NCI-H82 (cell line): Measurements from ENCODE around the gene DDX56.
A peak's percentile ranks its signal among the peaks of the same experiment; 100 is the strongest.

Source experiments
- DNase-seq: peaks from one replicate; lab custom pipeline; 2025; lab: John Stamatoyannopoulos, UW

DDX56 gene, protein sequence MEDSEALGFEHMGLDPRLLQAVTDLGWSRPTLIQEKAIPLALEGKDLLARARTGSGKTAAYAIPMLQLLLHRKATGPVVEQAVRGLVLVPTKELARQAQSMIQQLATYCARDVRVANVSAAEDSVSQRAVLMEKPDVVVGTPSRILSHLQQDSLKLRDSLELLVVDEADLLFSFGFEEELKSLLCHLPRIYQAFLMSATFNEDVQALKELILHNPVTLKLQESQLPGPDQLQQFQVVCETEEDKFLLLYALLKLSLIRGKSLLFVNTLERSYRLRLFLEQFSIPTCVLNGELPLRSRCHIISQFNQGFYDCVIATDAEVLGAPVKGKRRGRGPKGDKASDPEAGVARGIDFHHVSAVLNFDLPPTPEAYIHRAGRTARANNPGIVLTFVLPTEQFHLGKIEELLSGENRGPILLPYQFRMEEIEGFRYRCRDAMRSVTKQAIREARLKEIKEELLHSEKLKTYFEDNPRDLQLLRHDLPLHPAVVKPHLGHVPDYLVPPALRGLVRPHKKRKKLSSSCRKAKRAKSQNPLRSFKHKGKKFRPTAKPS

DNA sequence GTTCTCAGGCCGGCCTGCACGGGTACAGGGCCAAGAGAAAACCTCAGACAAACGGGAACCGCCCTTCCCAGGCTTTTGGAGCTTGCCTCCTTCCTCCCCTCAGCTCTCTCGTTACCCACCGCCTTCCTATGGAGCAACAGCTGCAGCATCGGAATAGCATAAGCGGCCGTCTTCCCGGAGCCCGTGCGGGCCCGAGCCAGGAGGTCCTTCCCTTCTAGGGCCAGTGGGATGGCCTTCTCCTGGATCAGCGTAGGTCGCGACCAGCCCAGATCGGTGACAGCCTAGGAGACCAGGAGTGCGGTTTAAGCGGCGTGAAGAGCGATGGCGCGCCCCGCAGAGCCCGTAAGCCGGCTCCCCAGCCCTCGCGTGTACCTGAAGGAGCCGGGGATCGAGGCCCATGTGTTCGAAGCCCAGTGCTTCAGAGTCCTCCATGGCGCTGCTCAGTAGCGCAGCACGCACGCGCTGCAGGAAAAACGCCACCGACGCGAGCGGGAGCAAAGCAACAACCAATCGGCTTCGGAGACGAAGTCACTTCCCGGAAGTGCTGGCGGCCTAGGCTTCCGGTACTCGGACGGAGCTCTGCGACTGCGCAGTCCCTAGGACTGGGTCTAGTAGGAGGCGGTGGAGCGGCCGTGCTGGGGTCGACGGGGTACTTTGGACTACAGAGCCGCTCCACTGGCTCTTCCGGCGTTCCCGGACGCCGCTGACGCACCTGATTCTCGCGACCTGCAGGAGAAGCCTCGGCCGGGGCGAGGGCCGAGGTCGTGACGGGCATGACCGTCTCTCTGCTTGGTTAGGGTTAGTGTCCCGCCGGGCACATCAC is at the start of gene DDX56:
TSS of gene DDX56 (minus strand) at position 445 of the 823 bp plus-strand sequence. CDS start at position 432, 13 bp downstream.
- DNase-seq, result peak; percentile 97

DNA sequence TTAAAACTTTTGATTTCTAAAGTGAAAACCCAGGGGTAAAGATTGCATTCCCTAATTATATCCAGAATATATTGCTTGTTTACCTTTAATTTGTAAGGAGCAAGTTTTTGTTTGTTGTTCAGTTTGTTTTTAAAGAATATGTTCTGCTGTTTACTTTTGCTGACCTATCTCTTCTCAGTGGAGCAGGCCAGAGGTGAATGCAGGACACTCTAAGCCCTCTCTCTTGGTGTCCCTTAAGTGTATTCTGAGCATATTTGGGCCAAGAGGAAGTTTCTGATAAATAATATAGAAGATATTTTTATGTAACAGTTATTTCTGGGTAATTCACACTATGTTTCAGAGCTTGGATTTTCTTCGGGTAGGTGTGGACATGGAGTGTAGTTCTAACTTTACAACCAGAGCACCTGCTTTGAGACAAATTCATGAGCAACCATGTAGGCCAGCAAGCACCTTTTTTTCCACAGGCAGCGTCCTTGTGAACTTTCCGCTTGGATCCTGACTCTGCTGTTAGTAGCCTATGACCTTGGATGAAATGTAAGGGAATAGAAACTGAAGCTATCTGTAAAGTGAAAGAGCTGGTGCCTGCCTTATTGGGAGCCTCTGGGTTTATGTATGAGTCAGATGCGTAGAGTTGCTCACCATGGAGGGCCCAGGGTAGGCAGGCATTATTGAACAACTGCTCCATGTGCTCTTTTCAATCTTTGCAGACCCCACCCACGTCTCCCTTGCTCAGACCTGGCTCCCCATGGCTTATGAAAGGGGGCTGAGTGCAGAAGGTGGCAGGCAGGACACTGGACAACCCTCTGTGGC is 48.8 kb upstream of the DDX56 start:
- DNase-seq, result no peak

DNA sequence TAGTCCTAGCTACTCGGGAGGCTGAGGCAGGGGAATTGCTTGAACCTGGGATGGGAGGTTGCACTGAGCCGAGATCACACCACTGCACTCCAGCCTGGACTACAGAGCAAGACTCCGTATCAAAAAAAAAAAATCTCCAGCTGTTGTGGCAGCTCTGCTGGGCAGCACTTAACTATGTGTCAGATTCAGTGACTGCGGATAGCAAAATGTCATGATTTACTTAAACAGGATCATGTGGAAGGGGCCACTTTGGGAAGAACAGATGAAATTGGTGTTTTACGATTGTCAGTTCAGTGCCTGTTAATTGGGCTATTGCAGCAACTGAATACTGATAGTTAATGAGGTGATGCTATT is 48.0 kb upstream of the DDX56 start:
- no peak for DNase-seq

DNA sequence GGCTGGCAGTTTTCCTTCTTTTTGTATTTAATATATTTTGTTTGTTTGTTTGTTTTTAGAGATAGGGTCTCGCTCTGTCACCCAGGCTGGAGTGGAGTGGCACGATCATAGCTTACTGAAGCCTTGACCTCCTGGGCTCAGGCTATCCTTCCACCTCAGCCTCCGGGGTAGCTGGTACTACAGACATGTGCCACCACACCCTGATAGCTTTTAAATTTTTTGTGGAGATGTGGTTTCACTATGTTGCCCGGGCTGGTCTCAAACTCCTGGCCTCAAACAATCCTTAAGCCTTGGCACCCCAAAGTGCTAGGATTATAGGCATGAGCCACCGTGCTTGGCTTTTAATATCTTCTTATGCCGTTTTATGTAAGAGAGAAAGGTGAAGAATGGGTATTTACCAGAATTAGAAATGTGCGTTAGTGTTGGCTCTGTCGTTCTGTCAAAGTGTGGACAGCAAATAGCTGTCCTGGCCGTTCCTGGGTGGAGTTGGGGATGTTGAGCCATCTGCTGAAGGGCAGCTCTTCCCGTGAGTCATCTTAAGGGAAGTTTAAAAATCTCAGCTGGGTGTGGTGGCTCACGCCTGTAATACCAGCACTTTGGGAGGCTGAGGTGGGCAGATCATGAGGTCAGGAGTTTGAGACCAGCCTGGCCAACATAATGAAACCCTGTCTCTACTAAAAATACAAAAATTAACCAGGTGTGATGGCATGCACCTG is 47.5 kb upstream of the DDX56 start:
- no peak for DNase-seq

DNA sequence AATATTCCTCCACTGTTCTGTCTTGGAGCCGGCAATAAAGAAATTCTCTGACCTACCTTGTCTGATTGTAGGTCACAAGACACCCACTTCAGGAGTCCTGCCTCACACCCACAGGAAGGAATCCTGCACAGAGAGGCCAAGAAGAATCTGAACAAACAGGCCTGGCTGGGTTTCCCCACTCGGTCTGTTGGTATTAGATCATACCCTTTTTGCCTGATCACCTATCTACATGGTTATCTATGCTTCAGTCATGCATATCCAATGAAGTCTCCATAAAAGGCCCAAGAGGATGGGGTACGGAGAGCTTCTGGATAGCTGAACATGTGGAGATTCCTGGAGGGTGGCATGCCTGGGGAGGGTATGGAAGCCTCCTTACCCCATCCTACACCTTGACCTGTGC is 45.0 kb upstream of the DDX56 start:
- DNase-seq, result no peak

DNA sequence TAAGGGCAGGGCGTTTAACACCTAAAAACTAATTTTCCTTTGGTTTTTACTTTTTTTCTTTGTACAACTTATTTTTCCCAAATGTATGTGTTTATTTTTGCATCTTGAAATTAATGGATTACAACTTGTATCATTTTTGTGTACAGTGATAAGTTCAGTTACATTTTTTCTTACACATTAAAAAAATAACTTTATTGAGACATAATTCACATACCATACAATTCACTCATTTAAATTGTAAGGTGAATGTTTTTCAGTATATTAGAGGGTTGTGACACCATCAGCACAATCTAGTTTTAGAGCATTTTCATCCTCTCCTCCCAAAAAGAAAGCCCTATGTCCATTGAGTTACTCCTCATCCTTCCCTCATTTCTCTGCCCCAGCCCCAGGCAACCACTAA is 44.3 kb upstream of the DDX56 start:
- no peak for DNase-seq

DNA sequence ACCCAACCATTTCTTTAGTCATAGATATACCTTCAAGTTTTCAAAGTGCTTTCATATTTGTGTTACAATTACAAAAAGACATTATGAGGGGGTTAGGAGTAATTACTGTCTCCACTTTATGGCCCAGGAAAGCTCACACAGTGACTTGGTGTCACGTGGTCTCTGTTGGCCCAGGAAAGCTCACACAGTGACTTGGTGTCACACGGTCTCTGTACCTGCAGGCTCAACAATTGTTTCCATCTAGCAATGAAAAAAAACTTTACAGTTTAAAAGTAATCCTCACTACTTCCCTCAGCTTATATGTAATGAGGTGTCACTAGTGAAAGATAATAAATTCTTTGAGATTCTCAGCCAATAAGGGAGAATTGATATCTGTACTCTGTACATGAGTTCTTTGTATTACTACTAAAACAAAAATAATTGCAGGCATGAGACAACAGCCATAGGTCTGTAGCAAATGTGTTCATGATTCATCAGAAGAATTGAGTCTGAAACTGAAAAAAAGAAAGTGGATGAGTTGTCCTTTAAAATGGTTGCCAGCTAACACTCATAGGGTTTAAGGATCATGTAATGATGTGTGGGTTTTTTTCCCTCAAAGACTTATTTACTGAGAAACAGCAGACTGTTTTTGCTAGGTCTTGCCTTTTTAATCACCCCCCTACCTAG is 43.6 kb upstream of the DDX56 start:
- DNase-seq, result no peak

DNA sequence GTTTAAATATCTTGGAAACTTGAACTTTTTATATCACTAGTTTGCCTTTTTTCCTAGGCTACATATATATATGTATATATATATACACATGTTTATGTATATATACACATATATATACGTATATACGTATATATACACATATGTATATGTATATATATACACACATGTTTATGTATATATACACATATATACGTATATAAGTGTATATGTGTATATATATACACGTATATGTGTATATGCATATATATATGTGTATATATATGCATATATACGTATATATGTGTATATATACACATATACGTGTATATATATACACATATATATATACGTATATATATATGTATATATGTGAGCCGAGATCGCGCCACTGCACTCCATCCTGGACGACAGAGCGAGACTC is 42.8 kb upstream of the DDX56 start:
- no peak for DNase-seq

DNA sequence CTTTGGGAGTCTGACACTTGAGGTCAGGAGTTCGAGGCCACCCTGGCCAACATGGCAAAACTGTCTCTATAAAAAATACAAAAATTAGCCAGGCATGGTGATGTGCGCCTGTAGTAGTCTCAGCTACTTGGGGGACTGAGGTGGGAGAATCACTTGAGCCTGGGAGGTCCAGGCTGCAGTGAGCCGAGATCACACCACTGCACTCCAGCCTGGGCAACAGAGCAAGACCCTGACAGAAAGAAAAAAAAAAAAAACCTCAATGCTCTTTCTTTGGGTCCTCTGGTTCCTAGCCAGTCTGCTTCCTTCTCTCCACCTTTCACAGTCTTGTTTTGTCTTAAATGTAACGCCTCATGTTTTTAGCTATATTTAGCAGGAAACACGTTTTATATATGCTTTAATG is 42.1 kb upstream of the DDX56 start:
- DNase-seq, result no peak

DNA sequence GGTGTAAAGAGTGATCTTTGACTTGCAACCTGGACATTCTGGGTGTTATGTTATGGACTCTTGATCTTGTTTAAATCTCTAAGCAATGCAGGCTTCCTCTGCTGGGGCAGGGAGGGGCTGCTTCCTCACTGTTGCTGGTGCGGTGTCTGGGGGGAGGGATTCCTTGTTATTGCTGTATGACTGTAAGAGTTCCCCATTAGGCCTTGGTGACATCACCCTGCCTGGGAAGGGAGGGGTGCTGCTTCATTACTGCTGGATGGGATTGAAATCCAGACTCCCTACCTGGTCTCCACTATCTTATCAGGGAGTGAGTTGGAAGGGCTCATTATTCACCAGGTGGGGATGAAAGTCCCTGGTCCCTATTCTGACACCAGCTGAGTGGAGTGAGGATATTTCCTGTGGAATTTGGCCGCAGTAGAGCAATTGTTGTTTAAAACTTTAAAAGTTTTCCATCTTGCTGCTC is 41.5 kb upstream of the DDX56 start:
- no peak for DNase-seq

DNA sequence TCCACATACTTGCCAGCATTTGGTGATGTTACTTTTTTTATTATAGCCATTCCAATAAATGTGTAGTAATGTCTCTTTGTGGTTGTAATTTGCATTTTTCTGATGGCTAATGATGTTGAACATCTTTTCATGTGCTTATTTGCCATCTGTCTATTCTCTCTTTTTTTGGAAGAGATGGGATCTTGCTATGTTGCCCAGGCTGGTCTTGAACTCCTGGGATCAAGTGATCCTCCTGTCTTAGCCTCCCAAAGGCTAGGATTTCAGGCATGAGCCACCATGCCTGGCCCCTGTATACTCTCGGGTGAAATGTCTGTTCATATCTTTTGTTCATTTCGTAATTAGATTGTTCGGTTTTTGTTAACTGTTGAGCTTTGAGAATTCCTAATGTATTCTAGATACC is 36.1 kb upstream of the DDX56 start:
- no peak for DNase-seq

DNA sequence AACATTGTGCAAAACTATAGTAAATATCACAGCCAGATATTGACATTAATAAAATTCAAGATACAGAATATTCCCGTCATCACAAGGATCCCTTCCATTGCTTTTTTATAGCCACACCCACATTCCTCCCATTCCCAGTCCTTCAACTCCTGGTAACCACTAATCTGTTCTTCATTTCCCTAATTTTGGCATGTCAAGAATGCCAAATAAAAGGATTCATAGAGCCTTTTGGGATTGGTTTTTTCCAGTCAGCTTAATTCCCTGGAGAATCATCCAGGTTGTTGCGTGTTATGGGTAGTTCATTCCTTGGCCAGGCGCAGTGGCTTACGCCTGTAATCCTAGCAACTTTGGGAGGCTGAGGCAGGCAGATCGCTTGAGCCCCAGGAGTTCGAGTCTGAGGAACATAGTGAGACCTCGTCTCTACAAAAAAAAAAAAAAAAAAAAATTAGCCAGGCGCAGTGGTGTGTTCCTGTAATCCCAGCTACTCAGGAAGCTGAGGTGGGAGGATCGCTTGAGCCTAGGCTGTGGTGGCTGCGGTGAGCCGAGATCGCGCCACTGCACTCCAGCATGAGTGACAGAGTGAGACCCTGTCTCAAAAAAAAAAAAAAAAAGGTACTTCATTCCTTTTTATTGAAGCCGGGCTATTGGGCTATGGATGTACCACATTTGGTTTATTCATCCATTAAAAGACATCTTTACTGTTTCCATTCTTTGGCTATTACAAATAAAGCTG is 35.4 kb upstream of the DDX56 start:
- no peak for DNase-seq

DNA sequence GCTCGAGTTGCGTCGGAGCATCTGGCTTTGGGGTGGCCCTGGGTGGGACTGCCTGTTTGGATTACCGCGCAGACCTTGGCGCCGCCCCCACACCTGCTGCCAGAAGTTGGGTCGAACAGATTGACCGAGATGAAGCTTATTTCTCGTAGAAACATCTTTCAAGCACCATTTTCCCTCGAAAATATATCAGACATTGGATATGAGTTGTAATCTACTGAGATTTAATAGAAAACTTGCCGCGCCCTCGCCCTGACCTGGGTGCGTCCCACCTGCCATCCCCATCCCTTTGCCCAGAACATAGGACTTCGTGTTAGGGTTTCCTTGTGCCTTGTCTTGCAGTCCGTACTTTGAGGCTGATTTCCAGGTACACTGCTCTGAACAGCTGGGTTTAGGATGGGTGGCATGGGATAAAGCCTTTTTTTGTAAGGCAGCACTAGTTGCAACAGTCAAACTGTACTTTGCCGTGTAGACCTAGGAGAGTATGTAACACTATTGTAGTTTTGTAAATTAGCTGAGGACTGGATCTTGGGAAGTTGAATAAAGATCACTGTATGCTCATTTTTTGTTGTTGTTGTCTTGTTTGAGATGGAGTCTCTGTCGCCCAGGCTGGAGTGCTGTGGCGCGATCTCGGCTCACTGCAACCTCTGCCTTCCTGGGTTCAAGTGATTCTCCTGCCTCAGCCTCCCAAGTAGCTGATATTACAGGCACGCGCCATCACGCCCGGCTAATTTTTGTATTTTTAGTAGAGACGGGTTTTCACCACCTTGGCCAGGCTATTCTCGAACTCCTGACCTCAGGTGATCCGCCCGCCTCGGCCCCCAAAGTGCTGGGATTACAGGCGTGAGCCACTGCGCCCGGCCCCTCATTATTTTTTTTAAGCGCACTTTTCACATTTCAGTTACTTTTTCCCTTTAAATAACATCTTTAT is 33.7 kb upstream of the DDX56 start:
- no peak for DNase-seq

DNA sequence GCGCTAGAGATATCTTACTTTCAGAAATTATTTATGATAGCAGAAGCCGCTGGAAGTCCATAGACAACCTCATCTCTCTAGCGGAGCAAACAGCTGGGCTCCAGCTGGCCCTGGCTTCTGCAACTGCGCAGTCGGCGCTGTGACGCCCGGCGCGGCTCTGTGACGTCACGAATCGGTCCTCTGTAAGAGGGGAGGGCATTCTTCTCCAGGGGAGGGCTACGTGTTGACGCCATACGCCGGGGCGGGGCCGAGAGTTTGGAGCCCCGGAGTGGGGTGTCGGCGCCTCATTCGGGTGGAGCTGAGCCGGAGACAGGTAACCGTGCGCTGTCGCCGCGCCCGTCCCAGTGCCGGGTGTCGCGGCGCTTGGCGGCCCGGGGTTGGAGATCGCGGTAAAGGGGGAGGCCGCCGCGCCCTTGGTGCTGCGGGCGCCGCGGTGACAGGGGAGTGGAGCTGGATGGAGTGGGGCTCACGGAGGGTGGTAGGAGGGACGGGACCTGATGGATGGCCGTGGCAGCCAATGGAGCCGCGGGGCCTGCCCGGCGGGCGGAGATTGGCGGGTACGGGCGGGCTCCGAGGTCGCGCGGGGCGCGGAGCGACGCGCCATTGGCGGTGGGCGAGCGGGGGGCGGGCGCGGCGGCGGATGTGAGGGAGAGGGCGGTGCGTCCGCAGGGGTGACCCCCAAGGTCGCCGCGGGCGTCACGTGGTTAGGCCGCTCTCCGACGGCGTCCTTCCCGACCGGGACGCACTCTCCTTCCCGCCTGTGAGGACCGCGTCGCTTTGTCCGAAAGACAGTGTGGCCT is 32.8 kb upstream of the DDX56 start, which contains the start of gene OGDH:
TSS of gene OGDH (plus strand) at position 287 of the 800 bp plus-strand sequence. CDS start 17,717 bp downstream, outside the sequence.
- peak; percentile 99 for DNase-seq

DNA sequence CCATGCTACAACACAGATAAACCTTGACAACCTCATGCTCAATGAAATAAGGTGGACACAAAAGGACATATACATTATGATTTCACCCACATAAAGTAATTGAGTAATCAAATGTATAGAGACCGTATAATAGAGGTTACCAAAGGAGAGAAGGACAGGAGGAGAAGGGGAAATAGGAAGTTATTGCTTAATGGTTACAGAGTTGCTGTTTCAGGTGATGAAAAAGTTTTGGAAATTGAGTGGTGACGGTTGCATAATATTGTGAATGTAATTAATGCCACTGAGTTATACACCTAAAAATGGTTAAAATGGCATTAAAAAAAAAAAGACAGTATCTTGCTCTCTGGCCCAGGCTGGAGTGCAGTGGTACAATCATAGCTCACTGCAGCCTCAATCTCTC is 31.2 kb upstream of the DDX56 start:
- no peak for DNase-seq

DNA sequence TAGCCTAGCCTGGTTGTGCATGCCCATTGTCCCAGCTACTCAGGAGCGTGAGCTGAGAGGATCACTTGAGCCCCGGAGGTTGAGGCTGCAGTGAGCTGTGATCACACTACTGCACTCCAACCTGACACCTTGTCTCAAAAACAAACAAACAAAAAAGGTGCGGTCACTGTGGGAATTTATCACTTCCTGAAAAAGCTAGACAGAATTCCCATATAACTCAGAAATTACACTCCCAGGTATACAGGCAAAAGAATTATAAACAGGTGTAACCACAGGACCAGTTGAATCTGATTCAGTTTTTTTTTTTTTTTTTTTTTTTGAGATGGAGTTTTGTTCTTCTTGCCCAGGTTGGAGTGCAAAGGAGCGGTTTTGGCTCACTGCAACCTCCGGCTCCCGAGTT is 29.5 kb upstream of the DDX56 start:
- no peak for DNase-seq

DNA sequence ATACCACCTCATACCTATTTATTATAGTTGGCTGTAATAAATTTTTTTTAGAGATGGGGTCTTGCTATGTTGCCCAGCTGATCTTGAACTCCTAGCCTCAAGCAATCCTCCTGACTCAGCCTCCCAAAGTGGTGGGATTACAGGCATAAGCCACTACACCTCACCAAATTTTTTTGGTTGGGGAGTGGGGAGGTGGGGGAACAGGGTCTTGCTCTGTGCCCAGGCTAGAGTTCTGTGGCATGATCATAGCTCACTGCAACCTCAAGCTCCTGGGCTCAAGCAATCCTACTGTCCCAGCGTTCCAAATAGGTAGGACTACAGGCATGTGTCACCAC is 28.8 kb upstream of the DDX56 start:
- no peak for DNase-seq

DNA sequence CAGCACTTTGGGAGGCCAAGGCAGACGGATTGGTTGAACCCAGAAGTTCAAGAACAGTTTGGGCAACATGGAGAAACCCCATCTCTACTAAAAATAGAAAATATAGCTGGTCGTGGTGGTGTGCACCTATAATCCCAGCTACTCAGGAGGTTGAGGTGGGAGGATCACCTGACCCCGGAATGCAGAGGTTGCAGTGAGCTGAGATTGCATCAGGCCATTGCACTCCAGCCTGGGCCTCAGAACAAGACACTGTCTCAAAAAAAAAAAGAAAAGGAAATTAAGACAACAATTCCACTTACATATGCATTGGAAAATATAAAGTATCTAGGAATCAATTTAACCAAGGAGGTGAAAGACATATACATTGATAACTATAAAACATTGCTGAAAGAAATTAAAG is 25.5 kb upstream of the DDX56 start:
- no peak for DNase-seq
